GM21576 (cell line): ENCODE results near the gene SYNDIG1.

Source experiments
- ATAC-seq: cut with Tn5 transposase; IDR thresholded peaks from one replicate; pipeline ENCODE4 v1.9.1; 2021; ENCODE audit warnings: mild to moderate bottlenecking, moderate library complexity; ENCODE audit not compliant: unreplicated experiment

SYNDIG1 gene

DNA sequence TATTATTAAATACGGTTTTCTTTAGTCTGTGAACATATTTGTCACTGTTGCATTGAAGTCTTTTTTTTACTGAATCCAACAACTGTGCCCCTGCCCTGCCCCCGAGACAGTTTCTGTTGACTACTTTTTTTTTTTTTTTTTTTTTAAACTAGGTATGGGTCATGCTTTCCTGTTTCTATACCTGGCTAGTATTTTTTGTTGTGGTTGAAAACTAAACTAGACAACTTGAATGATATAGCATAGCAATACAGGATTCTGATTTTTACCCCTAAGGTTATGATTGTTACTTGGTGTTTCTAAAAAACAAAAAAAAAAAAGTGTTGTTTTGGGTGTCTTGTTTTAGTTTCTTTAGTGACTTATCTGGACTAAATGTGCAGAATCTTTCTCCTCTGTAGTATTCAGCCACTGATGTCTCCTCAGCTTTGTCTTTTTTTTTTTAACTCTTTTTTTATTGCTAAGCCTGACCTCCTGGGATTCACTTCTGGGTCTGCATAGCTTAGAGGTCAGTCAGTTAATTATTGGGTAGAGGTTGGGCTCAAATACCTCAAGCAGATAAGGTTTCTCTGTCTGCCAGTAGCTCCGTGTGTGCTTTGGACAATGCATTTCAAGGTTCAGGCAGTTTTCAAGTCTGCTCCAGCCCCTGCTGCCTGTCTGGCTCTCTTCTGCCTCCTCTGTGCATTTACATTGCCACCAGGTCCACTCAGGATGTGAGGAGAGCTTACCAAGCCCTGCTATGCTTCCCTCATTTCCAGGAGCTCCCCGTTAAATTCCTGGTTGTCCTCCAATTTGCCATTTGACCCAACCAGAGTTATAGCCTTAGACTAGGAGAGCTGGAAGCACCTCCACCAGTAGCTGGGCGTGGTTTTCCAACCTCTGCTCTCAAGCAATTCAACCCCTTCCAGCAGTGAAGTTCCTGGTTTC, 91.4 kb downstream of the SYNDIG1 start:
- no peak for ATAC-seq

DNA sequence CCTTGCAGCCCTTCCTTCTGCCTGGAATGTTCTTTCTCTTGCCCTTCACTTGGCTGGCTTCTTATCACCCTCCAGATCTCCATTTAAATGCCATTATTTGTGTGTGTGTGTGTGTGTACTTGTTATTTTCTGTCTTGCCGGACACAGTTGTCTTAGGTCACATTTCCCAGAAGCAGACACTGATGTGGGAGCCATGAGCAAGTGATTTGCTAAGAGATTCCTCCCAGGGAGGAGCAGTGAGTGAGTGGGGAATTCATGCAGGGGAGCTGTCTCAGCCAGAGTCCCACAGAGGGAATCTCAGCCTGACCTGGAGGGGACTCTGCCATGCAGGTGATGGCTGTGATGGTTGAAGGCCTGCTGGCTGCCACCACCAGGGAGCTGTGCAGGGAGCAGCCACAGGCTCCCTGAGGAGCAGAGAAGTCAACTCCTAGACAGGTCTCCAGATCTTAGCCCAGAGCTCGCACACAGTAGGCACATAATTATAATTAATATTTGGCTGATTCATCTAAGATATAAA, 96.5 kb downstream of the SYNDIG1 start:
- no peak for ATAC-seq

DNA sequence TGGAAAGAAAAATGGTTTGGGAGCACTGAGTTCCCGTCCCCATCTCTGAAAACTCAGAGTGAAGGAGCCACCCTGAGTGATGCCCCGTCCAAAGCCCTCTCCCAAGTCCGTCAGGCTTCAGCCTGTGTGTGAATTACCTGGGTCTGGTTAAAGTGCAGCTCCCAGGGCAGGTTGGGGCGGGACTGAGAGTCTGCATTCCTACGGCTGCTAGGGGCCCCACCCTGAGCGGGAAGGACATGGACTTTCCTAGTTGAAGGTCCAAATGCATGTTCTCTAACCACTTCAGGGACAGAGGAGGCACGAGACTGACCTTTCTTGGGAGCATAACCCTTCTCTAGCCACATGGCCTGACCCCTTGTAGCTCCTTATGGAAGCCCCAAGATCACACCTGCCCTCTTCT, 97.2 kb downstream of the SYNDIG1 start:
- no peak for ATAC-seq

DNA sequence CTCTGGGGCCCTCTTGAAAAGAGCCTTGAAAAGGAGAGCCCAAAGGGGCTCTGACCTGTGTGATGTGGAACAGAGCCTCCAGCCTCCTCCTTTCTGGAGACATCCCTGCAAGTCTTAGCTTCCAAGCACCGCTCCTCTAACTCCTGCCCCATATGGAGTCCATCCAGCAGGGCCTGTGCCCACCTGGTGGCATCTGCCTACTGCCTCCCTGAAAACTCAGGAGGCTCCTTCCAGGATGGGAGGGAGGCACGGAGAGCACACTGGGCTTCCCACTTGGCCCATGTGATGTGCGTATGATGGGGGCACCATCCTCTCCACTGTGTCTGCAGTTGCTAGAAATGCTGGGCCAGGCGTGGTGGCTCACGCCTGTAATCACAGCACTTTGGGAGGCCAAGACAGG, 98.1 kb downstream of the SYNDIG1 start:
- no peak for ATAC-seq

DNA sequence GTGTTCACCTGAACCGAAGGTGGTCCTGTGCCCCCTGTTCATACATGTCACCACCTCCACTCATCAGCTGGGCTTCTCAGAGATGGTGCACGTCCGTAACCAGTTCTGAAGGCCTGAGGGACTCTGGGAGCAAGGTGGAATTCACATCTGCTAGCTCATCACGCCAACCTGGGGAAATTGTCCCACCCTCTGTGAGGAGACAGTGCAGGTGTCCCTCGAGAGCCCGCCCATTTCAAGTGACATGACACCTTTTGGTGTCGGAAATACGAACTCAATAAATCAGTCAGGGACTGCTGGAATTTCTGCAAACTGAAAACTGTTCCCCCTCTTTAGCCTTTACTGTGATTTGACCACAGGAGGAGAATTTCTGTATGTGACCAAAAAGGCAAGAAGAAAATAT, 99.4 kb downstream of the SYNDIG1 start:
- no peak for ATAC-seq

DNA sequence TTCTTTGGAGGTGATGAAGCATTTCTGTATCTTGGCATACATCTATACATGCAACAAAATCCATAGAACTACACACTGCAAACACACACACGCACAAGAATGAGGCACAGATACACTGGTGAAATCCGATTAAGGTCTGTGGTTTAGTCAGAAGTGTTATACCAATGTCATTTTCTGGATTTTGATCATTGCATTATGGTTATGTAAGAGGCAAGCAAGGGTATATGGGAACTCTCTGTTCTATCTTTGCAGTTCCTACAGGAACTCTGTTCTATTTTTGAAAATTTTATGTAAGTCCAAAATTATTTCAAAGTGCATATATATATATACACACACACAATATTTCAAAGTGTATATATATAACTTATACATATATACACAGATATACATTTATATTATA, 101.7 kb downstream of the SYNDIG1 start:
- no peak for ATAC-seq

DNA sequence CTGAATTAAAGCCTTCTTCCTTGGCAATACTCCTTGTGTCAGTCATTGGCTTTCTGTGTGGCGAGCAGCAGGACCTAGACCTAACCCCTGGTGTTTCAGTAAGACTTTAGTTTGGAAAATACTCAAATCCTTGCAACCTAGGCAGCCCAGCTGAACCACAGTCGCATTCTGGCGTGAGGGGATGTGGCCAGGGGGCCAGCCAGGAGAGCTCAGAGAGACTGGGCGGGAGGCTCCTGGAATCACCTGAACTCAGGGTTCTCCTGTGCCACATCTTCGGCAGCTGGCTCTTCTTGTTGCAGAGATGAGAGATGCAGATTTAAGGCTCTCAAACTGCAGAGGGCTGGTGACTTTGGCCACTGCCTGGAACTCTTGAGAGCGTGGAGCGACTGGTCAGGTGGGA, 102.7 kb downstream of the SYNDIG1 start:
- no peak for ATAC-seq

DNA sequence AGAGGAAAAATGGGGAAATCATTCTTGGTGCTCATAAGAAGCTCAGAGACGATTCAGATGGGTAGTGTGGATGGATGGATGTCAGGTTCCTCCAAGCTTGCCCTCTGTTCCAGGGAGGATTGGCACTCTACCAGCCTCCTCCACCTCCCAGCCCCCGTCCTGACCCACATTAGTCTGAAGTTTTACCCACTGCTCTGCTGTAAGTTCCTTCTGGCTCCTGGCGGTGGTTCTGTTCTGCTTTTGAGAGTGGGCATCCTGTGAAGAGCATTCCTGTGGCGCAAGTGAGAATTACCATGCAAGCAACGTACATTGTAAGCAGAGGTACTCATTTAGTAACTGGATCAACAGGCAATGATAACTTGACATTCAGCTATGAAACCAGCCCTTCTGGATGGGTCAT, 103.4 kb downstream of the SYNDIG1 start:
- ATAC-seq, result no peak

DNA sequence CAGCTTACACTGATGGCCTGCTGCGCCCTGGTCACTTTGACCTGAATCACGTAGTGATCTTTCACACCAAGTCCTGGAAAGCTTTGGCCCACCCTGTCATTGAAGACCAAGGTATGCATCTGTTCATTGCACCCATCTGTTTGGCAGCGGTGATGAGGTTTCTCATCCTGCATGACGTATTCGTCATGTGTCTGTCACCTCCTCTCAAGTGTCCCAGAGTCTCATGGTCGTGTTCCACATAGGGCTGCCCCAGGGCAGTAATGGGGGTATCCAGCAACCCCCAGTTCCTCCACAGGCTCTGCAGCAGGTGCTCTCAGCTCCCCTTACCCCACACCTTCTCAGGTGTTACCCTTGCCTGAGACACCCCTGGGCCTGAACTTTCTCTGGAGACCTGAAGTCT, 104.1 kb downstream of the SYNDIG1 start:
- no peak for ATAC-seq

DNA sequence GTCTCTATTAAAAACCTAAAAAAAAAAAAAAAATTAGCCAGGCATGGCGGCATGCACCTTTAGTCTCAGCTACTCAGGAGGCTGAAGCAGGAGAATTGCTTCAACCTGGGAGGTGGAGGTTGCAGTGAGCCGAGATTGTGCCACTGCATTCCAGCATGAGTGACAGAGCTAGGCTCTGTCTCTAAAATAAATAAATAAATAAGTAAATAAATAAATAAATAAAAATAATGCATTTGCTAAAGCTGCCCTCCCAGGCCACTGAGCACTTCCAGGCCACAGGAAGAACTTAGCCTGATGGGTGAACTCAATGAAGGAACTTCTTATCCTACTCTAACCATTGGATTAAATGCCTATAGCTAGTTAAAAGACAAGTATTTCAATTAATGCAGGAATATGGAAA, 104.9 kb downstream of the SYNDIG1 start:
- no peak for ATAC-seq

DNA sequence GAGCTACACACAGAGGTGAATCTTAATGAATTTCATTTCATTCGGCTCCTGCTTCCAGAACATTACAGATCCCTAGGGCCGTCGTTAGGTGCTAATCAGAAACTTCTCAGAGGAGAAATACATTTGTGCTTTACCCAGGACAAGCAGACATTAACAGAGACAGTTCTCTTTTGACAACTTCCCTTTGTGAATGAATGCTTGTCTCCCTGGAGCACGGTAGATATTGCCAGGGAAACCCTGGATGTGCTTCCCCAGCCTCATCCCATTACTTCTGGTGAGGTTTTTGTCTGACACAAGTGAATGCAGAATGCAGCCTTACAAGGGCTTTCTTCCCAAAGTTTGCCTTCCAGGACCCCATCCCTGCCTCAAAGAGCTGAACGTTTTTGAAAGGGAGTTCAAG, 105.4 kb downstream of the SYNDIG1 start:
- ATAC-seq, result no peak

DNA sequence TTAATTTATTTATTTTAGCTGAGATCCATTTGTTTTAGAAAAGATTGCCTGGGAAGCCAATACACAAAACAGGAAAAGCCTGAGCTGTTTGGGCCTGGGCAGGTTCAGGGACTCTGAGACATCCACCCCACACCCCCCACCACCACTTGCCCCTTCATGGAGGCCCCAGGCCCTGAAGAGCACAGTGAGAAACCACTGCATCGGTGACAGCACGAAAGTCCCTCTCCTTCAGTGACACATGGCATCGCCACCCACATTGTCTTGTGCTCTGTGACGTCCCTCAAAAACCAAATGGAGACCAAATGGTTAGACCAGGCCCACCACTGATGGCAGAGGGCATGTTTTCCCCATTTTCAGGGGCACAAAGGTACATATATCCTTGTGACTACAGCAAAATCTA, 106.4 kb downstream of the SYNDIG1 start:
- ATAC-seq, result no peak

DNA sequence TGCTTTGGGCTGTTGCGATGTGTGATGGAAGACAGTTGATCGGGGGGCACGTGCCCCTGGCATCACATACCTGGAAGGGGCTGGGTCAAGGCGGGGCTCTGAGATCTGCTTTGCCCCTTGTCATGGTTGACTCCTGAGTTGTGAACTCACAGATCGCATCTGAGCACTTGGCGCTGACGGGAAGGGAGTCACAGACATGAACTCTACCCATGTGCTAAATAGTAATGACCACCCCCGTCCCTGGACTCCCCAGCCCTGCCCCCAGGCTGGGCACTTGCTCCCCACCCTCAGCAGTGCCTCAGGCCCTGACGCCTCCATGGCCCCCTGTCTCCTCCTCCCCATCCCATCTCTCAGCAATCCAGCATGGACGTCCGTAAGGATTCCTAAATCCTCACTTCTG, 107.0 kb downstream of the SYNDIG1 start:
- no peak for ATAC-seq

DNA sequence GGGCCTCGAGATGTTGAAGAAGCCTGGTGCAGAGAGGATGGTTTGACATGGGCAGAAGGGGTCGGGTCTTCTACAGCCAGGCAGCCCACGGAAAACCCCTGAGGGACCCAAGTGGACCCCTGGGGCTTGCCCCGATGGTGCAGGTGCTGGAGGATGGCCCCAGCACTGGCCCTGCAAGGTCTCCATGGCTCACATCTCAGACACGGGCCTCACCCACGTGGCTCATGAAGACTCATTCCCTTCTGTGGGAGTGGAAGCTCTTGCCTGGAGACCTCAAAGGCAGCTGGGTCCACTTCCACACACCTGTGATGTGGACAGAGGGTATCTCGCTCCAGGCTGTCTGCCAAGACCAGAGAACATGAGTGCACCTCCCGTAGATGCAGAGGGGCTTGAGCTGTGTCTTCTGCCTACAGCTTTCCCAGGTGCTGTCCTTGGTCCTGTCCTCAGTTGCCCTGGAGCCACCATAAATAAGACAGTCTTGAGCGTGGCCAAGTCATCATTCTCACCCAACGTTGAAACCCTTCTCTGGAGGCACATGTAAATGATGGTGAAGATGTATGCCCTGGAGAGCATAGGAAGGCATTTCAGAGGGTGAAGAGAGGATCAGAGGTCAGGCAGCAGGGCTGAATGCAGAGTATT, 108.0 kb downstream of the SYNDIG1 start:
- no peak for ATAC-seq

DNA sequence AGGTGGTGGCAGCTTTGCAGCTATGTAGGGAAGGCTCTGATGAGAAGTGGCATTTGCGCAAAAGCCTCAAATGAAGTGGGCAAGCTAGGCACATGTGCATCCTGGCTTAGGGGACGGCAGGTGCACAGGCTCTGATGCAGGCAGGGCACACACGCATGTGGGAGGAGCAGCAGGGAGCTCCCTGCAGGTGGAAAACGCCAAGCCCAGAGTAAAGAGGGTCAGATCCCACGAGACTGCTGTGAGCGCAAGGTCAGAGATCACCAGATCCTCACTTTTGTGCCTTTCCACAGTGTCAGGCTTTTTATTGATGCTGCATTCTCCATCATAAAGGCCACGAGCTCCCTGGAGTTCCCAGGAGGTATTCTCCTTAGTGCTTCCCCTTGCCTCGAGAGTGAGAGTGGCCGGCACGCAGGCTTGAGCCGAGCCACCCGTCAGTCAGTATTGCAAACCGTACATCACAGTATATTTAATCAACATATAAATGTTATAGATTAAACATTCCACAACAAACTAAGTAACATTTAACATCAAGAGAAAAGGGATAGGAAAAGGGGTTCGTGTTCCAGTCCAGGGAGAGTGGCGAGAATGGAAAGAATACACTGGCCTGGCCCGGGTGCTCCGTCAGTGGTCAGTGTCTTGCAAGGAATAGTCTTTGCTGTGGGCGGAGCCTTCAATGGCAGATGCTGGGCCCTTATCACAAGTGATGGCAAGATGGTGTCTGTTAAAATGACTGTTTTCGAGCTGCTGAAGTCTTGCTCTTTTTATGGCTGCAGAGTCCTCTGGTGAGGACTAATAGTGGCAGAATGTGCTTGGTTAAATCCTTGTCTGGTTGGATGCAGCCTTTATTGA, 109.4 kb downstream of the SYNDIG1 start:
- ATAC-seq, result no peak

DNA sequence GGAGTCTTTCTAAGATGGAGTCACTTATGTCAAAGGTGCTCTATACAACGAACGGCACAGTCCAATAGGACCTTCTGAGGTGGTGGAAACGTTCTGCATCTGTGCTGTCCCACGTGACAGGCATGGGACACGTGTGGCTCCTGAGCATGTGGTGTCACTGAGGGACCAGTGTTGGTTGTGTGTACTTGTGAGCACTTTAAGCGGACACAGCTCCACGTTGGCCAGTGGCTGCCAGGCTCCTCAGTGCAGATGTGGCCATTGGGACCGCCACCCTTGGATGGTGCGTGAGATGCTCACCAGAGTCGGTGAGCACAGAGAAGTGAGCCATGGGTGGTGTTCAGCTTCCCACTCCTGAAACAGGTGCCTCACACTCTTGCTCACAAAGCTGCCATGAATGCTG, 110.0 kb downstream of the SYNDIG1 start:
- no peak for ATAC-seq

DNA sequence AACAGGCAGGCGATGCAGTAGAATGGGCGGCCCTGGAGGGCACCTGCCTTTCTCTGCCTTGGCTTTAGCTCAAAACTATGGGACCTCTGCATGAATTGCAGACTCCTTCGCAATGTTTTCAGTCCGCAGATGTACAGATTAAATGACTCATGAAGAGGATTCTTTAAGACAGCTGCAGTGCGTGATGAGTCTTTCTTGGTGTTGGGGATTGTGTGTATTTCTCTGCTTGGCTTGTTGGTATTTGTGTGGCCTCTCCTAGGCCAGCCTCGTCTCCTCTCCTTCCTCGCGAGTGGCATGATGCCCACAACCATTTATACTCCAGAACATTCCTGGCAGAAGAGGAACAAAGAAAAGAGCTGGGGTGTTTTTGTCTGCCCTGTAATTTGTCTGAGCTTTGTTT, 110.6 kb downstream of the SYNDIG1 start:
- no peak for ATAC-seq

DNA sequence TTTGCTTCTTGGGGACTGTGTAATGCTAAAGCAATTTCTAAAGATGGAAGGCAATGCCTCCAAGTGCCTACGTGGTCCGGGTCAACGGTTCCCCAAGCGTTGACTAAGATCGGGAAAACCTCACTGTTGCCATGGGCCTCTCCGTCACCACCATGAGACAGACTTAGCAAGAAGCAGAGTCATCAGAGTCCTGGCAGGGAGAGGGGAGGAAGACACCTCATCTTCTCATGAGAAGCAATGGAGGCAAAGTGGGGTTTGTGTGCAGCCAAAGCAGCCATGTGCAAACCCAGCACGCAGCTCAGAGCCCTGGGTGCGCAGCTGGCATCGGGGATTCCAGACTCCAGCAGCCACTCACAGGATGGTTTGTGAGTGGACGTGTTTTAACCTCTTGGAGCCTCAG, 111.4 kb downstream of the SYNDIG1 start:
- ATAC-seq, result no peak

DNA sequence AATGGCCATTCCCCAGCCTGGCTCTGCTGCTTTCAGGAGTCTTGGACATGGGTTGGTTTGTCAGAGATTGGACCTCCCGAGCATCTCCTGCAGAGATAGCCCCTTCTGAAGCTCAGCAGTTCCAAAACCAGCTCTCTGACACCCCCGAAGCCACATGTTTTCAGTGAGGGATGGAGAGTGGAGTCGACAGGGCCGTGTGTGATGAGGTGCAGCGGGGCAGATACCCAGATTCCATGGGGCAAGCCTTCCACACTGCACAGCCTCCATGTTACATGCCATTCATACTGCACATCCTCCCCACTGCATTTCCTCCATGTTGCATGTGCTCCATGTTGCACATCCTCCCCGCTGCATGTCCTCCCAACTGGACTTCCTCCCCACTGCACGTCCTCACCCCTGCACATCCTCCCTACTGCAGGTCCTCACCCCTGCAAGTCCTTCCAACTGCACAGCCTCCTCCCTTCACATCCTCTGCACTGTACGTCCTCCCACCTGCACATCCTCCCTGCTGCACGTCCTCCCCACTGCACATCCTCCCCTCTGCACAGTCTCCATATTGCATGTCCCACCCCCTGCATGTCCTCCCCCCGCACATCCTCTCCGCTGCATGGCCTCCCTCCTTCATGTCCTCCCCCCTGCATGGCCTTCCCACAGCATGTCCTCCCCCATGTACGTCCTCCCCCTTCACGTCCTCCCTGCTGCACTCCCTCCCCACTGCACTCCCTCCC, 112.2 kb downstream of the SYNDIG1 start:
- ATAC-seq, result no peak

DNA sequence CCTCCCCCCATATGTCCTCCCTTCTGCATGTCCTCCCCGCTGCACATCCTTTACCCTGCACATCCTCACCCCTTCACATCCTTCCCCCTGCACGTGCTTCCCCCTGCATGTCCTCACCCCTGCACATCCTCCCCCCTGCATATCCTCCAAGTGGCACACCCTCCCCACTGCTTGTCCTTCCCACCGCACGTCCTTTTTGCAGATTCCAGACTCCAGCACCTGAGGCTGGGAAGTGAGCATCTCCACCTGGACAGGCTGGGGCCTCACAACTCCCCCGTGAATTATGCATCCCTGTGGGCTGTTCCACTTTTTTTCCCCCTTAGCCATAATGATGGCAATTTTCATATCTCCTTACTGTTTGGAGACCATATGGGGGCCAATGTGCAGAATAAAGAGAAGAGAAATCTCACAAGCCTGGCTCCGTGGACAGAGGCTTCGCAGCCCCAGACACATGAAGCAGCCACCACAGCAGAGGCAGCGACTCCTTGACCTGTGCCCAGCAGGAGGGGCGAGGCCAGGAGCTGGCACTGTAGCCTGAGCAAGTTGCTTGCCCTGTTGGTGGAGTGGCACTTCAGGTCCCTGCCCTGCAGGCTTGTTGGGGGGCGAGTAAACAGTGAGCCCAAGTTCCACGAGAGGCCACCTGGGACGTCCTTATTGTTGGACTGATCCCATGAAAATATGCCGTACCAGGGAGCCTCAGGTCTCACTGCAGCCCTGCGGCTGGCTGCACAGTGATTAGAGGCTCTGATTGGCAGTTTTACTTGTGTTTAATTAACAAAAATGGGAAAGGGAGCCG, 113.1 kb downstream of the SYNDIG1 start:
- ATAC-seq, result no peak
